DMS79 (cell line): Measurements from ENCODE around the gene NKAIN4.

Experiments used
- DNase-seq: peaks from one replicate; lab custom pipeline; 2025; lab: John Stamatoyannopoulos, UW

NKAIN4 gene

DNA sequence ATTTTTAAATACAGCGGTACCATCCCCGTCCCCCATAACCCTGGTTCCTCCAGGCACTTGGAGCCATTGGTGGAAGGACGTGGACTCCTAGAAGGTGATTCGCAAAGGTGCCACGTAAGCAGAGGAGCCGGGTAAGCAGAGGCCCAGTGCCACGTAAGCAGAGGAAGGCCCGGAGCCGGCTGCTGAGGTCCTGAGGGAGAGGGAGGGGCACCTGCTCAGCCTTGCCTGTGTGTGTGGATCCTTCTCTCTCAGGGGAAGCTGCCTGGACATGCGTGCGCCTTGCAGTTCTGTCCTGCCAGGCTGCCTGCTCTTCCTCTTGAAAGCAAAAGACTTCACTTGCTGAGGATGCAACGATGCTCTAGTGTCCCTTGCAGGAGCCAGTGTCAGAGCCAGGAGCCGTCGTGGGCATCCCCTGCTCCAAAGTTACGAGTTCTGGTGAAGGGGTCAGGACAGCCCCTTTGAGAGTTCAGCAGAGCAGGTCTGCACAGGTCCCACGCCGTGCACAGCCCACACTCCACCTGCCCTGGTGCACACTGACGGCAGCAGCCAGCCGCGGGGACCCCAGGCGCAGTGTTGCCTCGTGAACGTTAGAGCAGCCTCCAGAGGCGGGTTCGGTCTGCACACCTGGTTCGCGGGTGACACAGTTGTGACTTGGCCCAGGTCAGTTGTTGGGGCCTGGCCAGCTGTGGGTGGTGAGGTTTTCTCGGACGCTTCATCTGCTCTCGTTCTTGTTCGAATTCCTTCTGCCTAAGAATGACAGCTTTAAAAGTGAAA is 1.9 kb upstream of the NKAIN4 start:
- DNase-seq = peak; percentile 34

GRCh38 chr20:63254606-63255384 is 532 bp upstream of the NKAIN4 start:
- DNase-seq = no peak

DNA sequence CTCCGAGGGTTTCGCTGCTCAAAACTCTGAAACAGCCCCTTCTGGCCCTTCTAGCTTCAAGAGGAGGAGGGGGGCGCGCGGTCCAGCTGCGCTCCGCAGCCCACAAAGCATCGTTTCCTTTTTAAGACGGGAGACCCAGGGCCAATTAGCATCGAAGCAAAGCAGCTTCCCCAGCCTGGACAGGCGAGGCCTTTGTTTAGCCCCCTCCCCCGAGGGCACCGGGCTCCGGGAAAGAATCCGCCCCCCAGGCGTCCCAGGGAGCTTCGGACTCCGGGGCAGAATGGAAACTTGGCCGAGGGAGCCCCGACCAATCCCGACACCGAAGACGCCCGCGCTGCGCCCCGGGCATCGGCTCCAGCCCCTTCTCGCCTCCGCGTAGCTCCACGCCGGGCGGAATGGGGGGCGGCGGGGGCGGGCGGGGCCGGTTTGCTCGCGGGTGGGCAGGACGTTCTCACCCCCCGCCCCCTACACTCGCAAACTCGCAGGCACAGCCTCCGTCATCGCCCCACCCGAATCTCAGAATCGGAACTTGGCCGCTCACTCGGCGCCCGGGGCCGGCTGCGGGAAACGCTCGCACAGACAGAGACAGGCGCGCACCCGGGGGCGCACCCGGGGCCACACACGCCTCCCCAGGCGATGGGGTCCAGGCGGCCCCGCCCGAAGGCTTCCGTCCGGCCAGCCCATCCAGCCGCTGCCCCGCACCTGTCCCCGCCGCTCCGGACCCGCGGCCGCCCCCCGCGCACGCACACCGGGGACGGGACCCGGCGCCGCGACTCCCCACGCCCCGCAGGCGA is 628 bp downstream of the NKAIN4 start:
- DNase-seq = peak; percentile 29

GRCh38 chr20:63253065-63253437 is 1.2 kb downstream of the NKAIN4 start:
- DNase-seq = no peak

GRCh38 chr20:63252284-63252711 is 2.0 kb downstream of the NKAIN4 start:
- no peak for DNase-seq

DNA sequence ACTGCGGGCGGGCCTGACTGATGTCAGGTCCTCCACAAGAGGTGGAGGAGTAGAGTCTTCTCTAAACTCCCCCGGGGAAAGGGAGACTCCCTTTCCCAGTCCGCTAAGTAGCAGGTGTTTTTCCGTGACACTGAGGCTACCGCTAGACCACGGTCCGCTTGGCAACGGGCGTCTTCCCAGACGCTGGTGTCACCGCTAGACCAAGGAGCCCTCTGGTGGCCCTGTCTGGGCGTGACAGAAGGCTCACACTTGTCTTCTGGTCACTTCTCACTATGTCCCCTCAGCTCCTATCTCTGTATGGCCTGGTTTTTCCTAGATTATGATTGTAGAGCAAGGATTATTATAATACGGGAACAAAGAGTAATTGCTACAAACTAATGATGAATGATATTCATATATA is 2.9 kb downstream of the NKAIN4 start:
- peak; percentile 28 for DNase-seq

GRCh38 chr20:63249891-63250290 is 4.4 kb downstream of the NKAIN4 start:
- no peak for DNase-seq

DNA sequence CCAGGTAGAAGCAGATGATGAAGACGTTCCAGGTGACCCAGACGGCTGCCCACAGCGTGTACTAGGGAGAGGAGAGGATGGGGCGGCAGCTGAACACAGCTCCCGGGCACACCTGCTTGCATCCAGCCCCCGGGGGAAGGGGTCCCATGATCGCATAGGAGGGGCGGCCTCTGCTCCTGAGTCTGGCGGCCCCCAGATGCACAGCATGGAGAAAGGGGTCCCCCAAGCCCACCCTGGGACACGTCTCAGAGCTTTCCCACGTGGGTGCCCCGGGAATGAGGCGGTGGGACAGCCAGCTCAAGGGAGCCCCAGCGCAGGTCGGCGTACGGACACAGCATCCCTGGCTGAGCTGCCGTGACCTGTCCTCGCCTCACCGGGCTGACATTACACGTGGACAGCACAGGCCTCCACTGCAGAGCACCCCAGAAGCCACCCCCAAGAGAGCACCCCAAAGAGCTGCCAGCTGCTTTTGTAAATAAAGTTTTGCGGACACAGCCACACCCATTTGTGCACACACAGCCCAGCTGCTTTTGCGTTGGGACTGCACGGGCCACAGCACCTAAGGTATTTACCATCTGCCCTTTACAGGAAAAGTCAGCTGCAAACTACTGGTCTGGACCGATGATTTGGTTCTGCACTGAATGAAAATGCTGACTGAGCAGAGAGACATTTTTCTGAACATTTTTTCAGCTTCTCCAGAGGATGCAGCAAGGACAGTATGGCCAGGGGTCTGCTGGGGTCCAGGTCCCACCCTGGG is 5.2 kb downstream of the NKAIN4 start:
- DNase-seq = no peak

DNA sequence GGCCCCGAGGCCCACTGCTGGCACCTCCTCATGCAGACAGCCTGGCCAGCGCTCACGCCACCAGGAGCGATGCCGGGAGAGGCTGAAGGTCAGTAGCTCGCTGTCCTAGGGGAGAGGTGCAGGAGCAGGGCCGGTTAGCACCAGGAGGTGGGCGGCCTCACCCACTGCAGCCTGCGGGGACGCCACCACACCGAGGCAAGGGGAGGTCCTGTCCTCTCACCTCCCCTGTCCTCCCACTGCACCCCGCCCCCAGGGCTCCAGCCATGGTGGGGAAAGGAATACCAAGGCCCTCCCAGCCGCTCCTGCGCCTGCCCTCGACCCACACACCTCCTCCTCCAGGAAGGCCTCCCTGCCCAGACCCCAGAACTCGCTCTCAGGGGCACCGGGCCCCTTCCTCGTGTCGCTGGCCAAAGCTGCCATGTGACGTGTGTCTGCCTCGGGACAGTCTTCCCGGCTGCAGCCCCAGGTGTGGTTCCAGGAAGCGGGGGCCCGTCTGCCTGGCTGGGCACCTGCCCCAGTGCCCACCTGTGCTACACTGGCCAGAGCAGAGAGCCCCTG is 6.5 kb downstream of the NKAIN4 start:
- DNase-seq = no peak

DNA sequence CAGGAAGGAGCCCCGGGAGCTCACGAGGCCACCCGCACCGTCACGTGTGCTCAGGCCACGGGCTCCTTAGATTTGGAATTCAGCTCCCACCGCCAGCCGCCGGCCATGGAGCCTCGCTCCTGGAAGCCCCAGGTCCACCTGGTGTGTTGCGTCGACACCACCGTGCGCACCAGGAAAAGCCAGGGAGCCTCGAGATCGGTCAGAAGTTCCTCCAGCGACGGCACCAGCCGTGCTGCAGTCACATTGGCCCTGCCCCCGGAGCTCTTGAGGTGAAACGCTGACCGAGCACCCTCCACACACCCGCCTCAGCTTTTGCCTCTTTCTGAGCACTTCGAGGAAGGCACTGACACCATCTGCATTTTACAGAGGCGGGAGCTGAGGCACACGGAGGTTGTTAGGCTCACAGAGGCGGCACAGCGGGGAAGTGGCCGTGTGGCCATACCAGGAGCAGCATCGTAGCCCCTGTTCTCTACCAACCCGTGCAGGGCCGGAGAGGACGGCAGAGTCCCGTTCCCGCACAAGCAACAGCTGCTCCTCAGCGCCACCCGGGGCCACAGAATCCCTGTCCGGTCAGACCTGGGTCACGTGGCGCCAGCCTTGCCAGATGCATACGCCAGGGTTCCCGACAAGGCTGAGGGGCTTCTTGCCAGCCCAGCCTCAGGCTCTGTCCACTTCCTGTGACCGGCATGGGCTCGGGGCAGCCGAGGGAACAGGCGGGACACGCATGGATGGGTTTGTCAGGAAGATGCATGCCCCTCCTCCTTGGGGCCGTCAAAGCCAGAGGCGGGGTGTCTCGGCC is 7.6 kb downstream of the NKAIN4 start:
- DNase-seq = no peak

DNA sequence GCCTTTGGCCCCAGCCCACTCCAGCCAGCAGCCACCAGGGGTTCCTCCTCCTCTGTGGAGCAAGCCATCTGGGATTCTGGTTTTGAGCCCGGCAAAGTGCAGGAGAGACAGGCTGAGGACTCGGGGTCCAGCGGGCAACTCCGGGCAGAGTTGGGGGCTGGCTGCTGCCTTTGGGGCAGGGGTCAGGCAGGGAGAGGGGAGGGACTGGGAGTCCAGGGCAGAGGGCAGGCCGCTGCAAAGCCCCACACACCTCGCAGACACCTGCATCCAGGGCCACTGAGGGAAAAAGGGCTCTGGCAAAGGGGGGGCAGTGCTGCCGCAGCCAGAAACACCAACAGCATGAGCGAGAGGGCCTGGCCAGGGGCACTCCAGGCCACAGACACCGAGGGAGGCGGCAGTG is 9.8 kb downstream of the NKAIN4 start:
- DNase-seq = no peak

DNA sequence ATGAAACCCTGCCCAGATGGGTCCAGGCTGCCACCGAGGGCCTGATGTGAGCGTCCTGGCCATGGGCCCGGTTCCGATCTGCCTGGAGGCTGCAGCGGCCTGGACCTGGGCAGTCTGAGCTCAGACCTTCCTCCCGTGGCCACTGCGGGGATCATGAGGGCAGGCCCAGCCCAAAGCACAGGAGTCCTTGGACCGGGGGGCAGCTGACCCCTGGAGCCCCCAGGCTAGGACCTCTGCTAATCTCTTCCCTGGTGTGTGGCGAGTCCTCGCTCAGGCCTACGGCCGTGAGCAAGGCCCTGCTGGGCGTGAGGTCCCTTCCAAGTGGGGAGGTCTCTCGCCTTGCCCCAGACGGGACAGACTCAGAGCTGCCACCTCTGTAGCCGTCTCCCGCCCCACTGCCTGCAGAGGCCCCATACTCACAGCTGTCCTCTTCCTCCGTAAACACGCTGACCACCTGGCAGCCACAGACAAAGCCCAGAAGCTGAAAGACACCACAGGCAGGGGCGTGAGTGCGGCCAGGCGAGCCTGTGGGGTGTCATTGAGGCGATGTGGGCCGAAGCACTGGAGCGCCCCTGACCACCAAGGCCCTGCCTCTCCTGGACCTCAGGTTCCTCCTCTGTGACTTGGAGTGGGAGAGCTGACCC is 10.5 kb downstream of the NKAIN4 start:
- no peak for DNase-seq

DNA sequence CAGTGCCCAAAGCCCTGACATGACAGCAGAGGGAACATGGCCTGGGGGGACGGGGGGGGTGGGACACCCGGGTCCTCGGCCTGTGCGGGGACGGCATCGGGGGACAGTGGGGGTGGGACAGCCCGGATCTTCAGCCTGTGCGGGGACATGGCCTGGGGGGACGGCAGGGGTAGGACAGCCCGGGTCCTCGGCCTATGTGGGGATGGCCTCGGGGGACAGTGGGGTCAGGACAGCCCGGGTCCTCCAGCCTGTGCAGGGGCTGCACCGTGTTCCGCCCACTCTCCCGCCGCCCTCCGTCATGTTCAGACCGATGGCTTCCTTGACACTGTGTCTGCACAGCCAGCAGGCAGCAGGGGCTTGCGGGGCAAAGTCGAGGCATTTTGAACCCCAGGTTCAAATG is 11.5 kb downstream of the NKAIN4 start:
- no peak for DNase-seq

DNA sequence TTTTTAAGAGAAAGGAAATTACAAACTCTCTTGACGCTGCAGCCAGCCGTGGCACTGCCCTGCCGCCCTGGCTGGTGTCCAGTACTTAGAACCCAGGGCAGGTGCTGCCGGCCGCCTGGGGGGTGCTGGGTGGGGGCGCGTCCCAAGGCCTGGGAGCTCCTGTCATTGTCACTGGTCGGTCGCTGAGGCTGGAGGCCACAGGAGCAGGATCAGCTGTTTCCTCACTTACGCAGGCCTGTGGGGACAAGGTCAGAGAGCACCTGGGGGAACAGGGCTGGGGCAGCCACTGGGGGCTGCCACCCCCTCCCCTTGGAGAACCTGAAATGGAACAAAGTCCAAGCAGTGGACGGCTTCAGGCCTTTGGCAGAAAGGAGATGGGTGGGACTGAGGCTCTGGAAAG is 13.0 kb downstream of the NKAIN4 start:
- DNase-seq = peak; percentile 82

DNA sequence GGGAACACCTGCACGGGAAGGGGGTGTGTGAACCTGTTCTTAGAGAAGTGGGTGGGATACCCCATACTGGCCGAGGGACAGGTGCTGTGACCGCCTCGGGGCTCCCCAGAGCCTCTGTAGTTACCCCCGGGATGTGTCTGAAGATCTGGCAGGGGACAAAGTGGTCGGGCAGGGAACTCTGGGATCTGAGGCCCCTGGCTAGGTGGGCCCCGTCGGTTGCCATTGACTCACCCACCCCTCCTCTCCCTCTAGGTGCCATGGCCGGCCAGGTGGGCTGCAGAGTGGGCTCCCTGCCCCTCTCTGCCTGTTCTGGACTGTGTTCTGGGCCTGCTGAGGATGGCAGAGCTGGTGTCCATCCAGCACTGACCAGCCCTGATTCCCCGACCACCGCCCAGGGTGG is 14.3 kb downstream of the NKAIN4 start:
- DNase-seq = no peak

DNA sequence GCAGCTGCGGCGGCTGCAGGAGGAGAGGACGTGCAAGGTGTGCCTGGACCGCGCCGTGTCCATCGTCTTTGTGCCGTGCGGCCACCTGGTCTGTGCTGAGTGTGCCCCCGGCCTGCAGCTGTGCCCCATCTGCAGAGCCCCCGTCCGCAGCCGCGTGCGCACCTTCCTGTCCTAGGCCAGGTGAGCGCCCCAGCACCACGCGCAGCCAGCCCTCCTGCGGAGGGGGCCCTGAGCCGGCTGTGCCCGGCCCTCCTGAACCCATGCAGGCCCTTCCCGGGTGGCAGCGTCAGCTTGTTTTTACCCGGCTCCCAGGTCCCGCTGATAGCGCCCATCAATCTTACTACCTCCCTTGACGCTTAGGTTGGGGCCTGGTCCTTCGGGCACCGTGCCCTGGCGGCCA is 14.8 kb downstream of the NKAIN4 start:
- DNase-seq = no peak

DNA sequence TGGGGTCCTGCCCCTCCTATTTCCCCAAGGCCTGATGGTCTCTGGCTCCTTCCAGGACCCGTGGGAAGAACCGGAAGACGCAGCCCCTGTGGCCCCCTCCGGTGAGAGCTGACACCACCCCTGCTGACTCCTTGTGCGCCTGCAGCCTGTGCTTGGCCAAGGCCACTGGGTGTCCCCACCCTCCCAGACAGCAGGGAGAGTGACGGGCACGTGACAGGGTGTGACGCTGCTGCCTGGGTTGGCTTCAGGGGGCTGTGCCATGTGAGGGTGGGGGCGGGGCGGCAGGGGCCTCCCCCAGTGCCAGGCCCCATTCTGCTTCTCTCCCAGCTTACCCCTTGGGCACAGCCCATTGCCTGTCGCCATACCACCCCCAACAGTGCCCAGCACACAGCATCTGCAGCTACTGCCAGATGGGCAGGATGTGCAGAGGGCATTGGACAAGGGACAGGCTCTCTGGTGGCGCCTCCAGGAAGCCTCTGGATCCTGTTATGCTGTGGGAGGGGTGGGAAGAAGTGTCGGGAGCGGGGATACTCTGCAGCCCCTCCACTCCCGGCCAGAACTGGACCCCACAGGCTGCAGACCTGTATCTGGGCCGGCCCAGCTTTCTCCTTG is 15.6 kb downstream of the NKAIN4 start:
- DNase-seq = no peak

DNA sequence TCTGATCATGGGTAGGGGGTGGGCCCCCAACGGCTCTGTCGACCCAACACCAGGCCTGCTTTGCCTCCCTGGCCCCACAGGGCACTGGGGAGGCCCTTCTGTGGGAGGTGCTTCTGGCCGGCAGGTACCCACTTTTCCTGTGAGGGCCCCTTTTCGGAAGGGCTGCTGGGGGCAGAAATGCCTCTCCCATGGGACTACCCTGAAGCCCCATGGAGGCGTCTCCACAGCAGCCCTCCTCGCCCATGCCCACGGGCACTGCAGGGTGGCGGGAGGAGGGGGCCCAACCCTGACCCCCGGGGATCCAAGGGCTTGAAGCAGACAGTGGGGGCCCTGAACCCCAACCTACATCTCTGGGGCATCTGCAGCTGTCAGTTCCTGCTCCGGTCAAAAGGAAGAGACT is 16.2 kb downstream of the NKAIN4 start:
- no peak for DNase-seq

DNA sequence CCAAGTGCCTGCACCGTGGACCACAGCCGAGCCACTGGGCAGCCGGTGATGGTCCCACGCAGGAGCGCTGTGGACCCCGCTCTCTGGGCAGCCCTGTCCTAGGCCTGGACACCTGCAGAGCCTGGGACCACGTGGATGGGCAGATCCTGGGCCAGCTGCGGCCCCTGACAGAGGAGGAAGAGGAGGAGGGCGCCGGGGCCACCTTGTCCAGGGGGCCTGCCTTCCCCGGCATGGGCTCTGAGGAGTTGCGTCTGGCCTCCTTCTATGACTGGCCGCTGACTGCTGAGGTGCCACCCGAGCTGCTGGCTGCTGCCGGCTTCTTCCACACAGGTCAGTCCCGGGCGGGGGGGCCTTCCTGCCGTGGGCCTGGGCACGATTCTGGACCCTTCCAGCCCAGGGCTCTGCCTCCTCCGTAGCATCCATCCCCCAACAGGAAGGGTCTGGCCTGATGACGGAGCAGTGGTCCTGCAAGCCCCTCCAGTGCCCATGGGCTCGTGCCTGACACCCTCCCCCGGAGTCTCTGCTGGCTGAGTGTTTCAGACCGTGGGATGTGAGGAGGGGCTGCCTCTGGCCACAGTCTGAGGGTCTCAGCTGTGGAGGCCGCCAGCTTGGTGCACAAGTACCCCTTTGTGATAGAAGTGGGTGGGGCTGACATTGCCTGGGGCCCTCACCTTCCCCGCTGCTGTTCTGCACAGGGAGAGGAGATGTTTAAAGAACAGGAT is 18.0 kb downstream of the NKAIN4 start:
- no peak for DNase-seq
